Measurements from ENCODE around the gene PPARD.
"Not testable (repeated sequence)": the region's sequence is repeated elsewhere in the genome, so short reads cannot be mapped to it uniquely, and the experiment has no call there.

Gene PPARD

GRCh38 chr6:35427435-35427834 lies 85.1 kb downstream of the PPARD start:
- DNase-seq (ENCODE audit: low spot score) = no peak
- in situ Hi-C loops (cut with MboI; ENCODE audit: low pct_unique_long_range_greater_than_20kb, low sequenced_read_pairs, unreplicated experiment) = no loop called here
- TF ChIP-seq, protein P1, sequence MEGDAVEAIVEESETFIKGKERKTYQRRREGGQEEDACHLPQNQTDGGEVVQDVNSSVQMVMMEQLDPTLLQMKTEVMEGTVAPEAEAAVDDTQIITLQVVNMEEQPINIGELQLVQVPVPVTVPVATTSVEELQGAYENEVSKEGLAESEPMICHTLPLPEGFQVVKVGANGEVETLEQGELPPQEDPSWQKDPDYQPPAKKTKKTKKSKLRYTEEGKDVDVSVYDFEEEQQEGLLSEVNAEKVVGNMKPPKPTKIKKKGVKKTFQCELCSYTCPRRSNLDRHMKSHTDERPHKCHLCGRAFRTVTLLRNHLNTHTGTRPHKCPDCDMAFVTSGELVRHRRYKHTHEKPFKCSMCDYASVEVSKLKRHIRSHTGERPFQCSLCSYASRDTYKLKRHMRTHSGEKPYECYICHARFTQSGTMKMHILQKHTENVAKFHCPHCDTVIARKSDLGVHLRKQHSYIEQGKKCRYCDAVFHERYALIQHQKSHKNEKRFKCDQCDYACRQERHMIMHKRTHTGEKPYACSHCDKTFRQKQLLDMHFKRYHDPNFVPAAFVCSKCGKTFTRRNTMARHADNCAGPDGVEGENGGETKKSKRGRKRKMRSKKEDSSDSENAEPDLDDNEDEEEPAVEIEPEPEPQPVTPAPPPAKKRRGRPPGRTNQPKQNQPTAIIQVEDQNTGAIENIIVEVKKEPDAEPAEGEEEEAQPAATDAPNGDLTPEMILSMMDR (IDR thresholded peaks at IDR 0.05; ENCODE audit: extremely low read depth, insufficient read depth, missing control alignments) = no peak

GRCh38 chr6:35427851-35428321 lies 85.5 kb downstream of the PPARD start:
- in situ Hi-C loops (cut with MboI; ENCODE audit: low pct_unique_long_range_greater_than_20kb, low sequenced_read_pairs, unreplicated experiment) = no loop called here
- no peak for DNase-seq (ENCODE audit: low spot score)
- TF ChIP-seq, protein P1 (IDR thresholded peaks at IDR 0.05; ENCODE audit: extremely low read depth, insufficient read depth, missing control alignments) = no peak

DNA sequence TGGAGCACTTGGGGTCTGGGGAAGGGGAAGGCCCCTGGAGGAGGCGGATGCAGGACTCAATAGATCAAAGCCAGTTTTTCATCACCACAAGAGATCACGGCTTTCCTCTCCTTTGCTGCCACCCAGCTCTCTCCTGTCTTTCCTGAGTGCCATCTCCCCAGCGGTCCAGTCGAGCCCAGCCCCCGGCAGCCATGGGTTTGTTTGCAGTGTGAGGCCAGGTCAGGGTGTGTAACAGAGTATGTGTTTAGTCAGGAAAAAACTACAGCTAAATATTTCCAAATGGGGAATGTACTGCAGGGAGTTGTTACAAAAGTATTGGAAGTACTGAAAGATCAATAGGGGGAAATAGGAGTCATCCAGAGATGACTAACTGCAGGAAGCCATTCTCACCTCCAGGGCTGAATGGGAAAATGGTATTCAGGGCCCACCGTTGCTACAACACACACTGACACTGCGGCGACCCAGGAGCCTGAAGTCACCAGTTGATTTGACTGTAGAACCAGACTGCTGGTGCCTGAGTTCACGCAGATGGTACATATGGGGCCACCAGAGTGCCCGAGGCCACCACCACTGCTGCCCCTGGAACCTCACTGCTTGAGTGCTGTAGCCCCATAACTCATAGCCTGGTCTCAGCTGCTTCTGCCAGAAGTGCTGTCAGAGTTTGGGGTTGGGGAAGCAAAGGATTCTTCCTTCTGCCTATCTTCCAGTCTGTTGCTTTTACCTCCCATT lies 86.2 kb downstream of the PPARD start:
- no peak for DNase-seq (ENCODE audit: low spot score)
- TF ChIP-seq, protein P1 (IDR thresholded peaks at IDR 0.05; ENCODE audit: extremely low read depth, insufficient read depth, missing control alignments) = no peak
- in situ Hi-C loops (cut with MboI; ENCODE audit: low pct_unique_long_range_greater_than_20kb, low sequenced_read_pairs, unreplicated experiment) = no loop called here

DNA sequence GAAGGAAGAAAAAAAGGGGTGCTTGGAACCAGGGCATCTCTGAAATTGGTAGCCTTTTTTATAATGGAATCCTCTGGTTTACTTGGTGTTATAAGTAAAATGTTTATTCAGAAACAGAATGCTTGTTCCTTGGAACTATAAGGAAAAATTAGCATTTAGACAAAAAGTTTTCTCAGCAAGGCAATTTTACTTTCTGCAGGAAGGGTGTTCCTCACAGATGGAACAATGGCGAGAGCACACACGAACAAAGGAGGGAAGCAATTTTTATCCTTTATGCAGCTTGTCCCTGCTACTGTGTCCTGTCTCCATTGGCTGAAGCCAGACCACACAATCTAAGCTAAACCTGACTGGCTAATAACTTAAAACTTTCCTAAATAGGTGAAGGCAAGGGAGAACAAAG lies 87.1 kb downstream of the PPARD start:
- DNase-seq (ENCODE audit: low spot score) = no peak
- TF ChIP-seq, protein P1 (IDR thresholded peaks at IDR 0.05; ENCODE audit: extremely low read depth, insufficient read depth, missing control alignments) = no peak
- in situ Hi-C loops (cut with MboI; ENCODE audit: low pct_unique_long_range_greater_than_20kb, low sequenced_read_pairs, unreplicated experiment) = no loop called here

GRCh38 chr6:35432291-35432690 lies 89.9 kb downstream of the PPARD start:
- no peak for DNase-seq (ENCODE audit: low spot score)
- in situ Hi-C loops (cut with MboI; ENCODE audit: low pct_unique_long_range_greater_than_20kb, low sequenced_read_pairs, unreplicated experiment) = no loop called here

GRCh38 chr6:35432702-35433101 lies 90.3 kb downstream of the PPARD start:
- in situ Hi-C loops (cut with MboI; ENCODE audit: low pct_unique_long_range_greater_than_20kb, low sequenced_read_pairs, unreplicated experiment); DNase-seq (ENCODE audit: low spot score): not testable (repeated sequence)

More at GRCh38 chr6:35432291-35432690, 89.9 kb downstream of the PPARD start:
- TF ChIP-seq, protein P1 (IDR thresholded peaks at IDR 0.05; ENCODE audit: extremely low read depth, insufficient read depth, missing control alignments) = no peak

- no peak for DNase-seq (ENCODE audit: low spot score)
- TF ChIP-seq, protein P1 (IDR thresholded peaks at IDR 0.05; ENCODE audit: extremely low read depth, insufficient read depth, missing control alignments) = no peak
- in situ Hi-C loops (cut with MboI; ENCODE audit: low pct_unique_long_range_greater_than_20kb, low sequenced_read_pairs, unreplicated experiment) = no loop called here
Observed at GRCh38 chr6:35435074-35435837, 92.9 kb downstream of the PPARD start.
